Measurements from ENCODE around the gene MEG3. TPM values are rescaled to one million over a fixed set of nuclear protein-coding genes. Genes with fewer than 3 reads are reported as not detected.

Gene MEG3
- total and polyA plus RNA-seq, 2 experiments from 2014 or later = not detected

GRCh38 chr14:100874051-100874410 is 48.1 kb downstream of the MEG3 start:
- Histone ChIP-seq H3K4me1 (ENCODE audit: low read depth) (no peaks in the 10 kb centered on the region), H3K27me3 (no peaks in the 10 kb centered on the region), H3K36me3 (no peaks in the 10 kb centered on the region), H3K27ac (no peak overlapping the region), H3K4me3 (no peak overlapping the region), H3K9me3 (ENCODE audit: low read depth) (no peaks in the 10 kb centered on the region)
- no peak for DNase-seq (ENCODE audit: low read depth in 1 of 2, low spot score in 1 of 2)
- no peak for TF ChIP-seq CTCF (IDR thresholded peaks at IDR 0.05; ENCODE audit: low read depth, low read length)

GRCh38 chr14:100874411-100875091 is 48.6 kb downstream of the MEG3 start:
- H3K4me1 ChIP-seq (ENCODE audit: low read depth) = no peaks in the 10 kb centered on the region
- no peaks in the 10 kb centered on the region for H3K36me3 ChIP-seq
- no peaks in the 10 kb centered on the region for H3K27me3 ChIP-seq
- no peak for DNase-seq (ENCODE audit: low read depth in 1 of 2, low spot score in 1 of 2)
- no peak for TF ChIP-seq CTCF (IDR thresholded peaks at IDR 0.05; ENCODE audit: low read depth, low read length)
- H3K9me3 ChIP-seq (ENCODE audit: low read depth) = no peaks in the 10 kb centered on the region
- no peak overlapping the region for H3K27ac ChIP-seq
- H3K4me3 ChIP-seq = no peak overlapping the region

- no peak overlapping the region for H3K27ac ChIP-seq
- no peak overlapping the region for H3K4me3 ChIP-seq
- DNase-seq (ENCODE audit: low read depth in 1 of 2, low spot score in 1 of 2) = no peak
- TF ChIP-seq CTCF (IDR thresholded peaks at IDR 0.05; ENCODE audit: low read depth, low read length) = no peak
- no peaks in the 10 kb centered on the region for H3K9me3 ChIP-seq (ENCODE audit: low read depth)
- H3K27me3 ChIP-seq = no peaks in the 10 kb centered on the region
- no peaks in the 10 kb centered on the region for H3K36me3 ChIP-seq
- H3K4me1 ChIP-seq (ENCODE audit: low read depth) = no peaks in the 10 kb centered on the region
Observed at GRCh38 chr14:100875126-100875525, 49.2 kb downstream of the MEG3 start.

GRCh38 chr14:100875861-100876590 is 50.1 kb downstream of the MEG3 start:
- no peak for TF ChIP-seq CTCF (IDR thresholded peaks at IDR 0.05; ENCODE audit: low read depth, low read length)
- H3K9me3 ChIP-seq (ENCODE audit: low read depth) = no peaks in the 10 kb centered on the region
- no peaks in the 10 kb centered on the region for H3K27me3 ChIP-seq
- no peak overlapping the region for H3K27ac ChIP-seq
- H3K4me1 ChIP-seq (ENCODE audit: low read depth) = no peaks in the 10 kb centered on the region
- H3K36me3 ChIP-seq = no peaks in the 10 kb centered on the region
- H3K4me3 ChIP-seq = no peak overlapping the region
- no peak for DNase-seq (ENCODE audit: low read depth in 1 of 2, low spot score in 1 of 2)

- Histone ChIP-seq H3K4me1 (ENCODE audit: low read depth) (no peaks in the 10 kb centered on the region), H3K4me3 (no peak overlapping the region), H3K9me3 (ENCODE audit: low read depth) (no peaks in the 10 kb centered on the region), H3K27ac (no peak overlapping the region), H3K27me3 (no peaks in the 10 kb centered on the region), H3K36me3 (no peaks in the 10 kb centered on the region)
- DNase-seq (ENCODE audit: low read depth in 1 of 2, low spot score in 1 of 2) = no peak
- no peak for TF ChIP-seq CTCF (IDR thresholded peaks at IDR 0.05; ENCODE audit: low read depth, low read length)
Observed at GRCh38 chr14:100878271-100879146, 52.6 kb downstream of the MEG3 start.

Data from cardiac muscle cell (in vitro differentiated cells and primary cell).